HCT116 (cell line): ENCODE data around the gene TSPAN15.

Experiments used
- CTCF ChIP-seq, 3 experiments: fragments of 200-600 bp in 1 of 3; sonication (generic) in 1 of 3; IDR thresholded peaks in 2 of 3; conservative IDR thresholded peaks in 1 of 3; 2 replicates each; pipeline ENCODE4 v1.5.1; 2012 to 2017; ENCODE audit warnings: low read depth in 2 of 3, low read length in 2 of 3, antibody characterized with exemption in 1 of 3, borderline replicate concordance in 1 of 3, control low read depth in 1 of 3, mild to moderate bottlenecking in 1 of 3, mixed read lengths in 1 of 3, mixed run types in 1 of 3, moderate library complexity in 1 of 3; ENCODE audit not compliant: insufficient read depth in 1 of 3
- EZH2 ChIP-seq: fragments of 200-600 bp; sonication (generic); IDR thresholded peaks from 2 replicates; pipeline ENCODE4 v1.6.1; 2017; ENCODE audit warnings: antibody characterized with exemption, mixed run types
- EZH2phosphoT487 ChIP-seq: fragments of 200-600 bp; IDR thresholded peaks from 2 replicates; pipeline ENCODE4 v1.6.1; 2018; ENCODE audit warnings: antibody characterized with exemption, borderline replicate concordance
- POLR2A ChIP-seq: IDR thresholded peaks from 2 replicates; pipeline ENCODE4 v1.7.0; 2011; ENCODE audit warnings: borderline replicate concordance; ENCODE audit not compliant: insufficient read depth, insufficient read length; ENCODE audit errors: extremely low read depth
- POLR2AphosphoS5 ChIP-seq: IDR thresholded peaks from 2 replicates; pipeline ENCODE4 v1.6.1; 2011; ENCODE audit warnings: mild to moderate bottlenecking, low read depth, low read length, moderate library complexity
- RAD21 ChIP-seq: IDR thresholded peaks from 2 replicates; pipeline ENCODE4 v1.6.1; 2012; ENCODE audit warnings: low read depth, mild to moderate bottlenecking
- SP1 ChIP-seq: IDR thresholded peaks from 2 replicates; pipeline ENCODE4 v1.6.1; 2012; ENCODE audit warnings: low read depth
- SRF ChIP-seq: IDR thresholded peaks from 2 replicates; pipeline ENCODE4 v1.6.1; 2012; ENCODE audit warnings: low read depth
- YY1 ChIP-seq: IDR thresholded peaks from 2 replicates; pipeline ENCODE4 v1.6.1; 2011; ENCODE audit warnings: low read length, low read depth, moderate library complexity, mild to moderate bottlenecking; ENCODE audit not compliant: insufficient replicate concordance; ENCODE audit errors: extremely low read depth
- ZBTB33 ChIP-seq: IDR thresholded peaks from 2 replicates; pipeline ENCODE4 v1.6.1; 2011; ENCODE audit warnings: mild to moderate bottlenecking, low read length, moderate library complexity; ENCODE audit not compliant: insufficient replicate concordance; ENCODE audit errors: extremely low read depth
- ZFX ChIP-seq: fragments of 450-650 bp; IDR thresholded peaks from 2 replicates; pipeline ENCODE4 v1.6.1; 2017
- ZNF274 ChIP-seq: fragments of 200-500 bp; sonication (Bioruptor generic); IDR thresholded peaks from 2 replicates; pipeline ENCODE4 v1.6.1; 2014; ENCODE audit warnings: mild to moderate bottlenecking, low read depth, low read length, inconsistent platforms
- TF ChIP-seq, protein P1 (sequence below): IDR thresholded peaks from 2 replicates; pipeline ENCODE4 v1.6.1; 2012

DNA sequence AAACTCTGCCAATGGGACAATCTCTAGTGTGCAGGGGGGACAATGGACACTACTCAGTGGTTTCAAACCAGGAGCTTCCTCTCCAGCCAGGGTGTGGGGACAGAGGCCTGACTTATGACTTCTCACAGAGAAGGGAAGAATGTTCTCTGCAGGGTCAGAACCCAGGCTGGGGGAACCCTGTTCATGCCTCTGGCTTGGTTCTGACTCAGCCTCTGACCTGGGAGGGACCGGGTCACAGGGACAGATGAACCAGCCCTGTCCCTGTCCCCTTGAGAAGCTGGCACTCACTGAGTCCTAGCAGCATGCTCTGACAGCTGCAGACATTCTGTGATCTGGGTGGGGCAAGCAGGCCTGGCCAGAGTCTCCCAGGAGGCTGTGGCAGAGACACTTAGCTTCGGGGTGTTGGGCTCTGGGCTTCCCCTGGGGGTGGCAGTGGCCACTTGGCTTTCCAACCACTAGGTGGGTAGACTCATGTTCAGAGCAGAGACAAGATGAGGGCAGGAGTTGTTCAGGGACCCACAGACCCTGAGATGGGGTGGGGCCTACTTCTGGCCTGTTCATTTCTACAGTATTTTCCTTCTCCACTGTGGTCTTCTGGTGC is 13.6 kb downstream of the TSPAN15 start:
- TF ChIP-seq POLR2AphosphoS5 (no peak), RAD21 (no peak), POLR2A (no peak), CTCF (IDR thresholded peaks at IDR 0.05 in 2 of 3, conservative IDR thresholded peaks at IDR 0.05 in 1 of 3; ENCODE audit: borderline replicate concordance in 1 of 3, insufficient read depth in 1 of 3, low read depth in 2 of 3, low read length in 2 of 3) (0 out of 6 replicates have a peak, but pooled peaks of 1 of the 3 experiments have one; percentile 7), YY1 (no peak), EZH2phosphoT487 (no peak), EZH2 (no peak), ZNF274 (no peak), ZBTB33 (no peak), SP1 (no peak), ZFX (no peak), SRF (no peak)
- TF ChIP-seq, protein P1, sequence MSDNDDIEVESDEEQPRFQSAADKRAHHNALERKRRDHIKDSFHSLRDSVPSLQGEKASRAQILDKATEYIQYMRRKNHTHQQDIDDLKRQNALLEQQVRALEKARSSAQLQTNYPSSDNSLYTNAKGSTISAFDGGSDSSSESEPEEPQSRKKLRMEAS, result no peak
